Kidney (tissue), 14 donors: Measurements from ENCODE around the gene S1PR3. TPM values are rescaled to one million over a fixed set of nuclear protein-coding genes. Genes with fewer than 3 reads are reported as not detected.
A peak's percentile ranks its signal among the peaks of the same experiment; 100 is the strongest.

Experiments
- DNase-seq, 5 donors: peaks; one replicate each; pipeline ENCODE4 v3.0.0-alpha.2; 2013 to 2020
- FAIRE-seq: peaks from 2 replicates; lab custom pipeline; 2012; peaks lifted over from hg19 to GRCh38; lab: Jason Lieb, UNC
- H3K27ac ChIP-seq, 2 donors: one replicate each; pipeline ENCODE4 v1.7.0; 2013; ENCODE audit warnings: low read depth in 2 of 2, low read length in 2 of 2, inconsistent platforms in 1 of 2
- H3K27me3 ChIP-seq: one replicate; pipeline ENCODE4 v1.7.1; 2013; ENCODE audit warnings: low read length, inconsistent platforms; ENCODE audit not compliant: control insufficient read depth, insufficient read depth
- H3K36me3 ChIP-seq, 3 donors: one replicate each; pipeline versions ENCODE4 v1.7.0 to v1.7.1; 2013; ENCODE audit warnings: low read length in 3 of 3, control low read depth in 1 of 3, inconsistent platforms in 1 of 3; ENCODE audit not compliant: insufficient read depth in 3 of 3, control insufficient read depth in 2 of 3
- H3K4me1 ChIP-seq, 3 donors: one replicate each; pipeline versions ENCODE4 v1.7.0 to v1.7.1; 2013; ENCODE audit warnings: low read length in 3 of 3, inconsistent platforms in 1 of 3, low read depth in 1 of 3; ENCODE audit not compliant: control insufficient read depth in 2 of 3, insufficient read depth in 2 of 3
- H3K4me3 ChIP-seq, 3 donors: one replicate each; pipeline versions ENCODE4 v1.7.0 to v1.8.1; 2013; ENCODE audit warnings: low read length in 3 of 3, control low read depth in 1 of 3, inconsistent platforms in 1 of 3
- H3K9ac ChIP-seq, 3 donors: one replicate each; pipeline versions ENCODE4 v1.7.0 to v1.7.1; 2013; ENCODE audit warnings: low read length in 3 of 3, control low read depth in 1 of 3, inconsistent platforms in 1 of 3
- H3K9me3 ChIP-seq, 3 donors: one replicate each; pipeline versions ENCODE4 v1.7.0 to v1.7.1; 2013; ENCODE audit warnings: low read length in 3 of 3, control low read depth in 1 of 3, inconsistent platforms in 1 of 3; ENCODE audit not compliant: control insufficient read depth in 2 of 3, insufficient read depth in 1 of 3
- CTCF ChIP-seq: IDR thresholded peaks from 3 replicates; pipeline ENCODE4 v1.5.1; 2012; ENCODE audit warnings: mild to moderate bottlenecking, moderate library complexity, borderline replicate concordance; ENCODE audit not compliant: insufficient read depth; ENCODE audit errors: extremely low read depth
- intact Hi-C: fragments of 100-400 bp; cut with DNase I; formaldehyde crosslinking; loops from one replicate; pipeline ENCODE4 v1.11.1; 2022
- polyA plus RNA-seq: library from polyadenylated mRNA; stranded (reverse); fragments of 350-450 nt; fragmentation: Illumina TruSeq; extraction: RNeasy Lipid Tissue Mini Kit (QIAGEN cat#74804); gene quantifications from one replicate; pipeline ENCODE4 v1.2.3, GENCODE V29; 2014; ENCODE audit warnings: low read depth, low replicate concordance; ENCODE audit not compliant: insufficient read depth
- total RNA-seq: library from RNA; stranded (reverse); fragmentation: NEBNext Ultra II Directional; extraction: Animal tissue kit (Norgen Biotek cat#: 25700); gene quantifications from one replicate; pipeline ENCODE4 v1.2.1, GENCODE V29; 2021
- donor health status: control.
- donor health status: control.
- donor health status: control.
- donor health status: control.
- donor health status: control.
- donor health status: DM: yes; HTN: yes; CAD: no.
- donor health status: Normal renal cell carcinoma (clear cell type).

The S1PR3 gene
- total and polyA plus RNA-seq, 2 donors from 2014 or later: 12.4 to 36.4 TPM

- Histone ChIP-seq H3K4me3 (no peak overlapping the region), H3K27me3 (no peaks in the 10 kb centered on the region), H3K9me3 (no peaks in the 10 kb centered on the region), H3K9ac (no peak overlapping the region), H3K36me3 (no peaks in the 10 kb centered on the region), H3K4me1 (peaks cover 0 to 13% (median 5%) of the 10 kb centered on the region in 3 donors), H3K27ac (peak overlapping the region in 1 of 2 donors; percentile 51)
- no peak for TF ChIP-seq CTCF
- FAIRE-seq: no peak
- peak in 2 of 5 donors; percentile 6 to 48 for DNase-seq
- intact Hi-C loops: no loop called here
These were observed 2.2 kb upstream of the S1PR3 start for GRCh38 chr9:88988796-88989641.

GRCh38 chr9:88990041-88990728 is 1.1 kb upstream of the S1PR3 start:
- intact Hi-C loops: no loop called here
- no peak for TF ChIP-seq CTCF
- peak in 1 of 5 donors; percentile 30 for DNase-seq
- H3K9ac ChIP-seq: no peak overlapping the region
- H3K4me3 ChIP-seq: no peak overlapping the region
- no peaks in the 10 kb centered on the region for H3K27me3 ChIP-seq
- no peaks in the 10 kb centered on the region for H3K9me3 ChIP-seq
- no peak overlapping the region for H3K27ac ChIP-seq
- peaks cover 0 to 13% (median 5%) of the 10 kb centered on the region in 3 donors for H3K4me1 ChIP-seq
- FAIRE-seq: no peak
- H3K36me3 ChIP-seq: no peaks in the 10 kb centered on the region

- Histone ChIP-seq H3K27ac (no peak overlapping the region), H3K36me3 (no peaks in the 10 kb centered on the region), H3K9me3 (no peaks in the 10 kb centered on the region), H3K27me3 (no peaks in the 10 kb centered on the region), H3K9ac (no peak overlapping the region), H3K4me1 (peaks cover 0 to 13% (median 5%) of the 10 kb centered on the region in 3 donors), H3K4me3 (peak overlapping the region in 2 of 3 donors; percentile 37 to 44)
- no peak for TF ChIP-seq CTCF
- intact Hi-C loops: no loop called here
- DNase-seq: peak in 2 of 5 donors; percentile 72 to 75
- FAIRE-seq: no peak
These were observed 571 bp upstream of the S1PR3 start for GRCh38 chr9:88990729-88991065.
